ENCODE results near the gene HMGN5.

HMGN5 gene

DNA sequence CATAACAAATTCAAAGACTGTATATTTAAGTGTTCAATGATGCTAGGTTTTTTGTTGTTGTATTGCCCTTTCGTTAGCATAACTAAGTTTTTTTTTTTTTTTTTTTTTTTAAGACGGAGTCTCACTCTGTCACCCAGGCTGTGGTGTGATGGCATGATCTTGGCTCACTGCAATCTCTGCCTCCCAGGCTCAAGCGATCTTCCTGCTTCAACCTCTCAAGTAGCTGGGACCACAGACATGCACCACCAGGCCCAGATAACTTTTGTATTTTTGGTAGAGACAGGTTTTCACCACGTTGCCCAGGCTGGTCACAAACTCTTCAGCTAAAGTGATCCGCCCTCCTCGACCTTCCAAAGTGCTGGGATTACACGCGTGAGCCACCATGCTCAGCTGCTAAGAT is 7.2 kb upstream of the HMGN5 start:
- Histone ChIP-seq H3K27me3 (ENCODE audit: control insufficient read depth, insufficient read depth, low read length, poor library complexity, severe bottlenecking) (no peaks in the 10 kb centered on the region), H3K4me1 (ENCODE audit: control insufficient read depth, insufficient read depth, low read length) (peaks cover 5% of the 10 kb centered on the region), H3K9me3 (ENCODE audit: control insufficient read depth, low read length) (no peaks in the 10 kb centered on the region), H3K4me3 (ENCODE audit: insufficient read depth, low read depth, low read length) (no peak overlapping the region), H3K36me3 (ENCODE audit: control insufficient read depth, insufficient read depth, low read length) (no peaks in the 10 kb centered on the region), H3K27ac (ENCODE audit: insufficient read depth, low read depth, low read length, poor library complexity, severe bottlenecking) (no peak overlapping the region)
- 94 to 95% methylated on average over 7 to 8 of the region's 8 CpGs for WGBS, 2 experiments

DNA sequence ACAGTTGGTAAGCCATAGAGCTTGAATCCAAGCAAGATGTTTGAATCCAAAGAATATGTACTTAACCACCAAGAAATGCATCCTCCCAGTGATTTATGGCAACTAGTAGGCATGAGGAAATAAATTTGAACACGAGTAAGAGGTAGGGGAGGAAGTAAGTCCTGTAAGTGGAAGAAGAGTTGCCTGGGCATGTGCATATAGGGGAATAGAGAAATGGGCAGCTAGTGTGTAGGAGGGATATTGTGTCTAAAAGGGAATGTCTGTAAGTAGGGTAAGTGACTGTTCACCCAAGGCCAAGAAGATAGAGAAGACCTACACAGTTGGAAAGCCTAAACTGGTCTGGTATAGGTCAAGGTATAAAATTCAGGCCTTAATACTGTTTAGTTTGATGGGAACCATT is 4.8 kb upstream of the HMGN5 start:
- H3K27ac ChIP-seq (ENCODE audit: insufficient read depth, low read depth, low read length, poor library complexity, severe bottlenecking) = no peak overlapping the region
- H3K4me1 ChIP-seq (ENCODE audit: control insufficient read depth, insufficient read depth, low read length) = peaks cover 5% of the 10 kb centered on the region
- no peak overlapping the region for H3K4me3 ChIP-seq (ENCODE audit: insufficient read depth, low read depth, low read length)
- H3K9me3 ChIP-seq (ENCODE audit: control insufficient read depth, low read length) = no peaks in the 10 kb centered on the region
- 92 to 97% methylated on average over 1 of the region's 1 CpG for WGBS, 2 experiments
- H3K27me3 ChIP-seq (ENCODE audit: control insufficient read depth, insufficient read depth, low read length, poor library complexity, severe bottlenecking) = no peaks in the 10 kb centered on the region
- no peaks in the 10 kb centered on the region for H3K36me3 ChIP-seq (ENCODE audit: control insufficient read depth, insufficient read depth, low read length)

DNA sequence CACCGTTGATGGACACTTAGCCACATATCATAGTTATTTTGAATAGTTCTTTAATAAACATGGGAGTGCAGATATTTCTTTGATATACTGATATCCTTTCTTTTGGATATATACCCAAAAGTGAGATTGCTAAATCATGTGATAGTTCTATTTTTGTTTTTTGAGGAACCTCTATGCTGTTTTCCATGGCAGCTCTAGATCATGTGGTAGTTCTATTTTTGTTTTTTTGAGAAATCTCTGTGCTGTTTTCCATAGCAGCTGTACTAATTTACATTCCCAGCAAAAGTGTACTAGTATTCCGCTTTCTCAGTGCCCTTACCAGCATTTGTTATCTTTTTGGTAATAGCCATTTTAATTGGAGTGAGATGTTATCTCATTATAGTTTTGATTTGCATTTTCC is 3.8 kb upstream of the HMGN5 start:
- WGBS, 2 experiments = no CpG with 5 or more reads among the region's 2 CpGs
- Histone ChIP-seq H3K27me3 (ENCODE audit: control insufficient read depth, insufficient read depth, low read length, poor library complexity, severe bottlenecking) (no peaks in the 10 kb centered on the region), H3K27ac (ENCODE audit: insufficient read depth, low read depth, low read length, poor library complexity, severe bottlenecking) (no peak overlapping the region), H3K36me3 (ENCODE audit: control insufficient read depth, insufficient read depth, low read length) (no peaks in the 10 kb centered on the region), H3K4me3 (ENCODE audit: insufficient read depth, low read depth, low read length) (no peak overlapping the region), H3K4me1 (ENCODE audit: control insufficient read depth, insufficient read depth, low read length) (peaks cover 5% of the 10 kb centered on the region), H3K9me3 (ENCODE audit: control insufficient read depth, low read length) (no peaks in the 10 kb centered on the region)

DNA sequence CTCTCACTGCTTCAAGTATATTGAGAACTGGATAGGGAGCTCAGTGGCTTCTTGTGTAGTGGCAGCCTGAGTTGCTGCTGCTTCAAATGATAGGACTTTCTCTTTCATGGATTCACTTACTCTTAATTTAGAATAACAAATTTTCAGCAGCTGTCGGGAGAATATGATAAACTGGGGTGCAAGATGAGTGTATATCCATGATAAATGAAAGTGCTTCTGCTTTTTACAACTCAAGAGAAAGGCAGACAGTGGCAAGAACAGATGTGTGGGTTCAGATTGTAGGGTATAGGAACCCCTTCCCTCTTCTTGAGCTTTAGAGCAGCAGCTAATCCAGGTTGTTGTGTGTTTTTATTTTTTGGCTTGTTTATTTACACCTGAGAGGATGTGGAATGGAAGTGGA is 1.2 kb upstream of the HMGN5 start:
- H3K36me3 ChIP-seq (ENCODE audit: control insufficient read depth, insufficient read depth, low read length) = no peaks in the 10 kb centered on the region
- H3K9me3 ChIP-seq (ENCODE audit: control insufficient read depth, low read length) = no peaks in the 10 kb centered on the region
- peak overlapping the region; percentile 65 for H3K4me3 ChIP-seq (ENCODE audit: insufficient read depth, low read depth, low read length)
- no peaks in the 10 kb centered on the region for H3K27me3 ChIP-seq (ENCODE audit: control insufficient read depth, insufficient read depth, low read length, poor library complexity, severe bottlenecking)
- WGBS, 2 experiments = 38% methylated on average over 1 of the region's 1 CpG; no CpG with 5 or more reads in 1 of the 2 experiments
- H3K4me1 ChIP-seq (ENCODE audit: control insufficient read depth, insufficient read depth, low read length) = no peaks in the 10 kb centered on the region
- no peak overlapping the region for H3K27ac ChIP-seq (ENCODE audit: insufficient read depth, low read depth, low read length, poor library complexity, severe bottlenecking)

DNA sequence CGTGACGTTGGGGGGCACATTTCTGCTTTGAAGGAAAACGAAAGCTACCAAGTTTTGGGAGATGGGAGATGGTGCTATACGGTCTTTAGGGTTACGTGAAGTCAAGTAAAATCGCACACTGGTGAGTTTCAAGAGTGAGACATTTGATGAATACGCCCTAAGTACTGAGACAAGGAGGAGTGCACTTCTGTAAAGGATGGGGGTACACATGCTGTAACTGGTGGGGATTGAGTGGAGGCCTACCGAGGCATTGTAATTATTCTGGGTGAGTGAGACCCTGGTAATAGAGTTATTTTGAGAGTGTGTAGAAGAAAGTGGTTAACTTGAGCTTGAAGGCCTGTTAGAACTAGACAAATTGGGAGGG is 725 bp upstream of the HMGN5 start:
- Histone ChIP-seq H3K27me3 (ENCODE audit: control insufficient read depth, insufficient read depth, low read length, poor library complexity, severe bottlenecking) (no peaks in the 10 kb centered on the region), H3K4me1 (ENCODE audit: control insufficient read depth, insufficient read depth, low read length) (no peaks in the 10 kb centered on the region), H3K27ac (ENCODE audit: insufficient read depth, low read depth, low read length, poor library complexity, severe bottlenecking) (peak overlapping the region; percentile 88), H3K4me3 (ENCODE audit: insufficient read depth, low read depth, low read length) (peak overlapping the region; percentile 65), H3K36me3 (ENCODE audit: control insufficient read depth, insufficient read depth, low read length) (no peaks in the 10 kb centered on the region), H3K9me3 (ENCODE audit: control insufficient read depth, low read length) (no peaks in the 10 kb centered on the region)
- 1 to 2% methylated on average over 8 of the region's 8 CpGs for WGBS, 2 experiments

DNA sequence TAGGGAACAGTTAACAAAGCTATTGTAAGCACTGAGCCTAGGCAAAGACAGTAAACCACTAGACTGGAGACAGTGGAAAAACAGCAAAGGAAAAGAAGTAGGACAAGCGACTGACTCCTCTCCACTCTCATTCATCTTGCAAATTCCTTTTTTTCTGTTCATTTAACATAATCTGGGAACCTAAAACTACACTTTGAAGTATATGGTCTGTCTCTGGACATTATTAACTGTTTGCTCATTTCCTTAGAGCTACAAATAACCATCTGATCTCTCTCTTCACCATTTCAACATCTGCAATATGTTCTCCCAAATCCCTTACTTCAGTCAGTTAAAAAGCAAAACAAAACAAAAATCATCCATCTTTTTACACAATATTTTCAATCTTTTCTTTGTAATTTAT is 642 bp downstream of the HMGN5 start:
- WGBS, 2 experiments = 88% methylated on average over 1 of the region's 1 CpG; no CpG with 5 or more reads in 1 of the 2 experiments
- H3K4me1 ChIP-seq (ENCODE audit: control insufficient read depth, insufficient read depth, low read length) = no peaks in the 10 kb centered on the region
- no peak overlapping the region for H3K27ac ChIP-seq (ENCODE audit: insufficient read depth, low read depth, low read length, poor library complexity, severe bottlenecking)
- no peaks in the 10 kb centered on the region for H3K27me3 ChIP-seq (ENCODE audit: control insufficient read depth, insufficient read depth, low read length, poor library complexity, severe bottlenecking)
- no peaks in the 10 kb centered on the region for H3K9me3 ChIP-seq (ENCODE audit: control insufficient read depth, low read length)
- H3K4me3 ChIP-seq (ENCODE audit: insufficient read depth, low read depth, low read length) = peak overlapping the region; percentile 65
- no peaks in the 10 kb centered on the region for H3K36me3 ChIP-seq (ENCODE audit: control insufficient read depth, insufficient read depth, low read length)

DNA sequence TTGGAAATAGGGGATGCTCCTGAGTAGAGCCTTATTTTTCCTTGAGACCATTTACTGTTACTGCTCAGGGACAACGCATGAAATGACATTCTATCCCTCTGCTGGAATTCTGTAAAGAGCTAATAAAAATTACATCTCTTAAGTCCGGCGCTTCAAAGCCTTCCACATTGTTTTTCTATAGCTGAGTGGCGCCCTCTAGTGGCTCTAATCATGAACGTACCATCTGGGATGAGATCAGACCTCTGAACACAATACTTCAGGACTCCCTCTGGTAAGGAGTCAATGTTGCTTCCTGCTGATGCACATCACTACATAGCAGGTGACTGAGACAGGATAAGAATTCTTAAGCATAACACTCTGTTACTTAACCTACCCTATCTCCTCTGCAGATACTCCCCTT is 6.0 kb downstream of the HMGN5 start:
- no peak overlapping the region for H3K27ac ChIP-seq (ENCODE audit: insufficient read depth, low read depth, low read length, poor library complexity, severe bottlenecking)
- no peaks in the 10 kb centered on the region for H3K4me1 ChIP-seq (ENCODE audit: control insufficient read depth, insufficient read depth, low read length)
- H3K27me3 ChIP-seq (ENCODE audit: control insufficient read depth, insufficient read depth, low read length, poor library complexity, severe bottlenecking) = no peaks in the 10 kb centered on the region
- no peak overlapping the region for H3K4me3 ChIP-seq (ENCODE audit: insufficient read depth, low read depth, low read length)
- H3K9me3 ChIP-seq (ENCODE audit: control insufficient read depth, low read length) = no peaks in the 10 kb centered on the region
- 19 to 21% methylated on average over 5 of the region's 5 CpGs for WGBS, 2 experiments
- no peaks in the 10 kb centered on the region for H3K36me3 ChIP-seq (ENCODE audit: control insufficient read depth, insufficient read depth, low read length)

DNA sequence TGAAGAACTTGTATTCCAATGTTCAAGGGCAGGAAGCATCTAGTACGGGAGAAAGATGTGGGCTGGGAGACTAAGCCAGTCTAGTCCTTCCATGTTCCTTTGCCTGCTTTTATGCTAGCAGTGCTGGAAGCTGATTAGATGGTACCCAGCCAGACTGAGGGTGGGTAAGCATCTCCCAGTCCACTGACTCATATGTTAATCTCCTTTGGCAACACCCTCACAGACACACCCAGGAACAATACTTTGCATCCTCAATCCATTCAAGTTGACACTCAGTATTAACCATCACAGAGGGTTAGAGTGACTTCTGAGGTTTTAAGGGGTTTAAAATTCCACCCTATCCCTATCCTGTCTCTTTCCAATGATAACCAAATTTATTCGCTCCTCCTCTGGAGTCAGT is 6.5 kb downstream of the HMGN5 start:
- H3K9me3 ChIP-seq (ENCODE audit: control insufficient read depth, low read length) = no peaks in the 10 kb centered on the region
- H3K4me3 ChIP-seq (ENCODE audit: insufficient read depth, low read depth, low read length) = no peak overlapping the region
- WGBS, 2 experiments = 89 to 98% methylated on average over 1 to 2 of the region's 2 CpGs

DNA sequence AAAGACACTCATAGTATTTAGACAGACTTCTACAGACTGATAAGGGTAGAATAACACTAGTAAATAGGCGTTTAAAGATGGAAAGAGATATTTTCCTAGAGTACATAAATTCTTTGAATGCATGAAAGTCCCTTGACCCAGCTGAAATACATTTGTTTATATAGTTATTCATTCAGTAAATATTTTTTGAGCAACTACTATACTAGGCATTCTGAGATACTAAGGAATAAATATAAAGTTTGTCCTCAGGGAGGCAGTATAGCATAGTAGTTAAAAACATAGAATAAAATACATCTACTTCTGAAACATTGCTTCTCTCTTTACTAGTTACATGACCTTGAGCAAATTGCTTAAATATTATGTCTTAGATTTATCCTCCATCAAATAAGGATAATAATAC is 27.4 kb downstream of the HMGN5 start:
- Histone ChIP-seq H3K27me3 (ENCODE audit: control insufficient read depth, insufficient read depth, low read length, poor library complexity, severe bottlenecking) (no peaks in the 10 kb centered on the region), H3K36me3 (ENCODE audit: control insufficient read depth, insufficient read depth, low read length) (no peaks in the 10 kb centered on the region), H3K4me3 (ENCODE audit: insufficient read depth, low read depth, low read length) (no peak overlapping the region), H3K27ac (ENCODE audit: insufficient read depth, low read depth, low read length, poor library complexity, severe bottlenecking) (no peak overlapping the region), H3K4me1 (ENCODE audit: control insufficient read depth, insufficient read depth, low read length) (no peaks in the 10 kb centered on the region), H3K9me3 (ENCODE audit: control insufficient read depth, low read length) (no peaks in the 10 kb centered on the region)
- WGBS, 2 experiments = no CpG with 5 or more reads among the region's 1 CpG

More for the DNA sequence above, 6.5 kb downstream of the HMGN5 start:
- H3K27ac ChIP-seq (ENCODE audit: insufficient read depth, low read depth, low read length, poor library complexity, severe bottlenecking) = no peak overlapping the region
- H3K36me3 ChIP-seq (ENCODE audit: control insufficient read depth, insufficient read depth, low read length) = no peaks in the 10 kb centered on the region
- H3K27me3 ChIP-seq (ENCODE audit: control insufficient read depth, insufficient read depth, low read length, poor library complexity, severe bottlenecking) = no peaks in the 10 kb centered on the region
- no peaks in the 10 kb centered on the region for H3K4me1 ChIP-seq (ENCODE audit: control insufficient read depth, insufficient read depth, low read length)

DNA sequence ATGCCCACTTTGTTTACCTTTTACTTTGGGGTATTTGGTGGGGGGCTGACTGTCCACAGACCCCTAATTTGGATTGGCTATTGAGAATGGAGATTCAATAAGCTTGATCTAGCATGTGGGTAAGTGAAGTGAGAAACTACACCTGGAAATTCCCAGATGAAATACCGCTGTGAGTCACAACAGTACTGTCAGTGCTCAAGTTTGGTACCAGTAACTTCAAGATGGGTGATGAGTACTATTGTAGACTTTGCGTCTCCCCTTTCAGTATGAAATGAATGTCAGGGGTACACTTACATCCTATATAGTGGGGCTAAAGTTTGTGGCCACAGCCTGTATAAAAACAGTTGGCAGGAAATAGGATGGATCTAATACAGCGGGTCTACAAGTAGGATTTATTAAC is 33.3 kb downstream of the HMGN5 start:
- Histone ChIP-seq H3K27me3 (ENCODE audit: control insufficient read depth, insufficient read depth, low read length, poor library complexity, severe bottlenecking) (no peaks in the 10 kb centered on the region), H3K36me3 (ENCODE audit: control insufficient read depth, insufficient read depth, low read length) (no peaks in the 10 kb centered on the region), H3K4me3 (ENCODE audit: insufficient read depth, low read depth, low read length) (no peak overlapping the region), H3K4me1 (ENCODE audit: control insufficient read depth, insufficient read depth, low read length) (no peaks in the 10 kb centered on the region), H3K9me3 (ENCODE audit: control insufficient read depth, low read length) (no peaks in the 10 kb centered on the region), H3K27ac (ENCODE audit: insufficient read depth, low read depth, low read length, poor library complexity, severe bottlenecking) (no peak overlapping the region)
- 95 to 98% methylated on average over 2 to 3 of the region's 3 CpGs for WGBS, 2 experiments
